Osteocyte (in vitro differentiated cells): ENCODE results near the gene LGALS7. TPM values are rescaled to one million over a fixed set of nuclear protein-coding genes. Genes with fewer than 3 reads are reported as not detected.
"Not testable (repeated sequence)": the region's sequence is repeated elsewhere in the genome, so short reads cannot be mapped to it uniquely, and the experiment has no call there.

ENCODE experiments used
- DNase-seq: peaks from one replicate; pipeline ENCODE4 v3.0.0; 2021; ENCODE audit warnings: mixed read lengths; ENCODE audit not compliant: unreplicated experiment; ENCODE audit errors: extremely low spot score
- H3K27ac Mint-ChIP-seq: one replicate; pipeline ENCODE4 v1.8.0; 2021; ENCODE audit warnings: mild to moderate bottlenecking, mixed read lengths; ENCODE audit not compliant: unreplicated experiment
- H3K27me3 Mint-ChIP-seq: one replicate; pipeline ENCODE4 v1.8.0; 2021; ENCODE audit warnings: mixed read lengths; ENCODE audit not compliant: unreplicated experiment
- H3K36me3 Mint-ChIP-seq: one replicate; pipeline ENCODE4 v1.8.0; 2021; ENCODE audit warnings: mixed read lengths; ENCODE audit not compliant: unreplicated experiment
- H3K4me1 Mint-ChIP-seq: one replicate; pipeline ENCODE4 v1.8.0; 2021; ENCODE audit warnings: mixed read lengths; ENCODE audit not compliant: unreplicated experiment
- H3K4me3 Mint-ChIP-seq: one replicate; pipeline ENCODE4 v1.8.0; 2021; ENCODE audit warnings: mild to moderate bottlenecking, moderate library complexity, mixed read lengths; ENCODE audit not compliant: unreplicated experiment
- H3K9me3 Mint-ChIP-seq: one replicate; pipeline ENCODE4 v1.8.0; 2021; ENCODE audit warnings: mixed read lengths; ENCODE audit not compliant: unreplicated experiment
- CTCF ChIP-seq: fragments of 200-600 bp; sonication (generic); IDR thresholded peaks from 2 replicates; pipeline ENCODE4 v1.5.0; 2021; ENCODE audit warnings: antibody characterized with exemption, mild to moderate bottlenecking, moderate library complexity
- total RNA-seq: library from RNA; stranded (reverse); gene quantifications from 2 replicates; pipeline ENCODE4 v1.2.1, GENCODE V29; 2021

Gene LGALS7
- total RNA-seq, 1 donor from 2014 or later = not detected

GRCh38 chr19:38759590-38760003, 13.7 kb downstream of the LGALS7 start:
- DNase-seq = no peak
- H3K4me3 Mint-ChIP-seq = no peak overlapping the region
- no peaks in the 10 kb centered on the region for H3K9me3 Mint-ChIP-seq
- H3K27me3 Mint-ChIP-seq = no peaks in the 10 kb centered on the region
- no peak overlapping the region for H3K27ac Mint-ChIP-seq
- no peaks in the 10 kb centered on the region for H3K36me3 Mint-ChIP-seq
- no peak for TF ChIP-seq CTCF
- no peaks in the 10 kb centered on the region for H3K4me1 Mint-ChIP-seq

DNA sequence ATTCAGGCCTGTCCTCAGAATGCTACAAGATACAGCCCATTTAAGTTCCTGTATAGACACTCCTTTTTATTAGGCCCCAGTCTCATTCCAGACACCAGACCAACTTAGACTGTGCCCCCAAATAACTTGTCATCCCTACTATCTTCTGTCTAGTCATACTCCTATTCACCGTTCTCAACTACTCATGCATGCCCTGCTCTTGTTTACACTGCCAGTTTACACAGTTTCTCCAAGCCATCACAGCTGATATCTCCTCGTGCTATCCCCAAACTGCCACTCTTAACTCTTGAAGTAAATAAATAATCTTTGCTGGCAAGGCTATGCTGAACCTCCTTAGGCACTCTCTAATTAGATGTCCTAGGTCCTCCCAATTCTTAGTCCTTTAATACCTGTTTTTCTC, 19.1 kb downstream of the LGALS7 start:
- DNase-seq, H3K27ac Mint-ChIP-seq, H3K4me3 Mint-ChIP-seq, H3K27me3 Mint-ChIP-seq, H3K4me1 Mint-ChIP-seq, H3K9me3 Mint-ChIP-seq, H3K36me3 Mint-ChIP-seq: not testable (repeated sequence)

- not testable (repeated sequence) for H3K27me3 Mint-ChIP-seq, H3K4me1 Mint-ChIP-seq, DNase-seq, H3K27ac Mint-ChIP-seq, H3K4me3 Mint-ChIP-seq, H3K9me3 Mint-ChIP-seq, H3K36me3 Mint-ChIP-seq
Measured at GRCh38 chr19:38753783-38754182, 19.5 kb downstream of the LGALS7 start.

DNA sequence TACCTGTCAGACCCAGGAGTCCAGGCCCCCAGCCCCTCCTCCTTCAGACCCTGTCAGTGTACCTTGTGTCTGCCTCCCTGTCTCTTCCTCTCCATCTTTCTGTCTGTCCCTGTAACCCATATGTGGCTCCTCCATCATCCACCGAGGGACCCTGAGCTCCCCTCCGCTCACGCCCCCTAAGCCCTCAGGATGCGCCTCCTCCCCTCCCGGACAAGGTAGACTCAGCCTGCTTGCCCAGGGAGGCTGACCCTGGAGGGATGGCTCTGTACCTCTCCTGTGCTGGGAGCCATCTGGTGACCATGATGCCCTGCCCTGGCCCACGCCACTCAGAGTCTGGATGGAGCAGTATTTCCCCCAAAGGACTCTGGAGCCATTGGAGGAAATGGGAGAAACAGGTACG, 28.0 kb downstream of the LGALS7 start:
- no peak for TF ChIP-seq CTCF
- Mint-ChIP-seq H3K27ac (no peak overlapping the region), H3K27me3 (peaks cover 4% of the 10 kb centered on the region), H3K4me3 (no peak overlapping the region), H3K4me1 (no peaks in the 10 kb centered on the region), H3K9me3 (no peaks in the 10 kb centered on the region), H3K36me3 (no peaks in the 10 kb centered on the region)
- no peak for DNase-seq

DNA sequence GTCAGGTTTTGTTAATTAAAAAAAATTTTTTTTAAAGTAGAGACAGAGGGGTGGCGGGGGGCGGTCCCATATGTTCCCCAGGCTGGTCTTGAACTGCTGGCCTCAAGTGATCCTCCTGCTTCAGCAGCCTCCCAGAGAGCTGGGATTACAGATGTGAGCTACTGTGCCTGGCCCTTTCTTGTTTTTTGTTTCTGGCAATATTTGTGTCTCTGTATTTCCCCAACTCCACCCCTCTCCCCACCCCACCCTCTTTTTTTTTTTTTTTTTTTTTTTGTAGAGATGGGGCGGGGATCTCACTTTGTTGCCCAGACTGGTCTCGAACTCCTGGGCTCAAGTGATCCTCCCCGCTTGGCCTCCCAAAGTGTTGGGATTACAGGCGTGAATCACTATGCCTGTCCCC, 28.4 kb downstream of the LGALS7 start:
- Mint-ChIP-seq H3K27me3 (no peaks in the 10 kb centered on the region), H3K36me3 (no peaks in the 10 kb centered on the region), H3K9me3 (no peaks in the 10 kb centered on the region), H3K4me1 (no peaks in the 10 kb centered on the region), H3K27ac (no peak overlapping the region), H3K4me3 (no peak overlapping the region)
- DNase-seq = no peak
- TF ChIP-seq CTCF = no peak

DNA sequence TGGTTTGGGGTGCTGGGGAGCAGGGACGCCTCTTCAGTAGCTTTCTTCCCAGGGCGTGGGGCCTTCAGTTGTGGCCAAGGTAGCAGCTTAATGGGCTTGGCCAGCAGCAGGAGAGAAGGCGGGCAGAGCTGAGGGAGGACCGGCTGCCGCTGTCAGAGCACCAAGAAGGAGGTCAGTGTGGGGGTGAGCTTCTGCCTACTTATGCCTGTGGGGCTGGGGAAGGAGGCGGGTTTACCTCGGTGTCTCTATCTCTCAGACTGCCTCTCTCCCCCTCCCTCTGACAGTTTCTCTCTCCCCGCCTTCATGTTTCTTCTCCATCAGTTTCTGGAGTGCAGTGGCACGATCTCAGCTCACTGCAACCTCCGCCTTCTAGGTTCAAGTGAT, 29.0 kb downstream of the LGALS7 start, which contains the start of gene CAPN12:
CAPN12 (minus strand) TSS at position 177 of the 384 bp plus-strand sequence. CDS start 309 bp downstream, outside the sequence.
- TF ChIP-seq CTCF = no peak
- DNase-seq = no peak
- H3K4me1 Mint-ChIP-seq = no peaks in the 10 kb centered on the region
- H3K4me3 Mint-ChIP-seq = no peak within 1 kb of the TSS
- no peaks in the 10 kb centered on the region for H3K9me3 Mint-ChIP-seq
- no peaks in the 10 kb centered on the region for H3K36me3 Mint-ChIP-seq
- H3K27ac Mint-ChIP-seq = no peak within 1 kb of the TSS
- no peaks in the 10 kb centered on the region for H3K27me3 Mint-ChIP-seq
